Measurements from ENCODE around the gene CSMD2.

- TF ChIP-seq CTCF (conservative IDR thresholded peaks at IDR 0.05 in 1 of 2, IDR thresholded peaks at IDR 0.05 in 1 of 2; ENCODE audit: low read depth in 1 of 2, low read length in 2 of 2) (no peak), EZH2 (IDR thresholded peaks at IDR 0.05; ENCODE audit: low read length, missing control alignments) (no peak)
Observed at GRCh38 chr1:33519240-33519884, 645.7 kb downstream of the CSMD2 start.
